ENCODE results near the gene EPHB2.

The EPHB2 gene

DNA sequence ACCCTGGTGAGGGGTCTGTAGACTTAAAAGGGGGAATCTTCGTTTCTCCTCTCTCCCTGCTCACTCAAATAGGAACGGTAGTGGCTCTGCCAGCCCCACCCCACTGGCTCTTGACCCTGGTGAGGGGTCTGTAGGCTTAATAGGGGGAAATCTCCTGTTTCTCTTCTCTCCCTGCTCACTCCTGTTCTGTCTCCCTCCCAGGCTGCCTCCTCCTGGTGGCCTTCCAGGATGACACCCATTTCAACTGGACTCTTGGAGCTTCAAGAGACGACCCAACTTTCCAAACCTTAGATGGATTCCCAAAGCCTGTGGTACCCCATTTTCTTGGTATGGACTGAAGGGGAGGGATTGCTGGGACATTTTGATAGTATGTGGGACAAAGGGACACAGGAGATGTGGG is 1.4 kb upstream of the EPHB2 start:
- Histone ChIP-seq H3K27me3 (ENCODE audit: control insufficient read depth in 1 of 2, insufficient read depth in 2 of 2, low read length in 2 of 2) (peaks cover 15 to 28% of the 10 kb centered on the region in 2 donors), H3K36me3 (ENCODE audit: control insufficient read depth in 2 of 2, insufficient read depth in 2 of 2, low read length in 2 of 2) (no peaks in the 10 kb centered on the region), H3K4me3 (ENCODE audit: low read length in 2 of 2) (no peak overlapping the region), H3K4me1 (ENCODE audit: control insufficient read depth, insufficient read depth, low read length) (peaks cover 12% of the 10 kb centered on the region), H3K27ac (ENCODE audit: low read length) (no peak overlapping the region), H3K9me3 (ENCODE audit: control insufficient read depth in 2 of 2, low read length in 2 of 2) (no peaks in the 10 kb centered on the region), H3K9ac (ENCODE audit: low read length in 2 of 2) (no peak overlapping the region)

DNA sequence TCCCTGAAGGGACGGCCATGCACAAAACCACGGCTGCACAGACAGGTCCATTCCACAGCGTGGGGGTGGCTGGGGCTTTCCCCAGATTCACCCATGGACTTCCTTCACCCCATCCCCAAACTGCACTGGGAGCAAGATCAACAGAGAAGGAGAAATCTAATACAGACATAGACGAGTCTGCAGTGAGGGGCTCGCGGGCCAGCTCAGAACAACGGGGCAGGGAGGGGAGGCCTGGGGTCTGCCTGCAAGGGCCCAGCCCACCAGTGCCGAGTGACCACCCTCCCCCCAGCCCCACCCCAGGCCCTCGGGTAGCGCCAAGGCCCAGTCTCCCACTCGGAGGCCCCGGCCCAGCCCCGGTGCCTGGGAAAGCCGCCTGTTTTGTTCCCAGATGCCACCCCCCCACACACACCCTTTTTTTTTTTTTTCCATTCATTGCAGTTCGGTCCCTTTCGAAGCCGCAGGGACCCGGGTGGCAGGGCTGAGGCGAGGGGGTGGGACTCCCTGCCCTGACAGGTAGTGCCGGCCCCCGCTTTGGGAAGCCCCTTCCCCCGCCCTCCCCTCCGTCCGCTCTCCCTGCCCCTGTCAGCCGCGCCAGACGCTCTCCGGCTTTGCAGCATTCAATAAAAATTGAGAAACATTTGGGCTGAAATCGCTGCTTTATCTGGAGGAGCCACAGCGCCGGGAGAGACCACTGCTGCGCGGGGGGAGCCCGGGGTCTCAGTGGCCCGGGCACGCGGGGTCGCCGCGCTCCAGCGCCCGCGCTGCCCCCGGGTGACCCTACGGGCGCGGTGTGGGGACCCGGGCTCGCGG is 543 bp upstream of the EPHB2 start:
- no peak overlapping the region for H3K27ac ChIP-seq (ENCODE audit: low read length)

DNA sequence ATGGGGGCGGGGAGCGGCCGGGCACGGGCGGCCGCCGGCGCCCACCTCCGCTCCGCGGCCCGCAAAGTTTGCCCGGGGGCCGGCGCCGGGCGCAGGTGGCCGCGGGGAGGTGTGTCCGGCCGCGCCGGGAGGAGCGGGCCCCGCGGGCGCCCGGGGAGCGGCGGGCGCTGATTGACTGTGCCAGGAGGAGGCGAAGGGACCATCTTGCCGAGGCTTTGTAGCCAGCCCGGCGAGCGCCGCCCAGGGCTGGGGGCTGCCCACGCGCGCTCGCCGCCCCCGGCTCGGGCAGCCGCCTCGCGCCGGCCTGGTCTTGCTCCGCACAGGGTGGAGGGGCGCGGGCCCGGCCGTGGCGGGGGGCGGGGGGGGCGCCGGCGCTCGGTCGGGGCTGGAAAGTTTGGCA is 432 bp downstream of the EPHB2 start:
- no peaks in the 10 kb centered on the region for H3K9me3 ChIP-seq (ENCODE audit: control insufficient read depth in 2 of 2, low read length in 2 of 2)
- peaks cover 18 to 28% of the 10 kb centered on the region in 2 donors for H3K27me3 ChIP-seq (ENCODE audit: control insufficient read depth in 1 of 2, insufficient read depth in 2 of 2, low read length in 2 of 2)
- H3K4me3 ChIP-seq (ENCODE audit: low read length in 2 of 2): peak overlapping the region in 1 of 2 donors; percentile 60
- H3K9ac ChIP-seq (ENCODE audit: low read length in 2 of 2): no peak overlapping the region
- peaks cover 12% of the 10 kb centered on the region for H3K4me1 ChIP-seq (ENCODE audit: control insufficient read depth, insufficient read depth, low read length)
- no peak overlapping the region for H3K27ac ChIP-seq (ENCODE audit: low read length)
- H3K36me3 ChIP-seq (ENCODE audit: control insufficient read depth in 2 of 2, insufficient read depth in 2 of 2, low read length in 2 of 2): no peaks in the 10 kb centered on the region

More for the DNA sequence above, 543 bp upstream of the EPHB2 start:
- Histone ChIP-seq H3K9ac (ENCODE audit: low read length in 2 of 2) (no peak overlapping the region), H3K36me3 (ENCODE audit: control insufficient read depth in 2 of 2, insufficient read depth in 2 of 2, low read length in 2 of 2) (no peaks in the 10 kb centered on the region), H3K9me3 (ENCODE audit: control insufficient read depth in 2 of 2, low read length in 2 of 2) (no peaks in the 10 kb centered on the region), H3K4me1 (ENCODE audit: control insufficient read depth, insufficient read depth, low read length) (peaks cover 12% of the 10 kb centered on the region), H3K27me3 (ENCODE audit: control insufficient read depth in 1 of 2, insufficient read depth in 2 of 2, low read length in 2 of 2) (peaks cover 18 to 28% of the 10 kb centered on the region in 2 donors), H3K4me3 (ENCODE audit: low read length in 2 of 2) (peak overlapping the region in 1 of 2 donors; percentile 60)

DNA sequence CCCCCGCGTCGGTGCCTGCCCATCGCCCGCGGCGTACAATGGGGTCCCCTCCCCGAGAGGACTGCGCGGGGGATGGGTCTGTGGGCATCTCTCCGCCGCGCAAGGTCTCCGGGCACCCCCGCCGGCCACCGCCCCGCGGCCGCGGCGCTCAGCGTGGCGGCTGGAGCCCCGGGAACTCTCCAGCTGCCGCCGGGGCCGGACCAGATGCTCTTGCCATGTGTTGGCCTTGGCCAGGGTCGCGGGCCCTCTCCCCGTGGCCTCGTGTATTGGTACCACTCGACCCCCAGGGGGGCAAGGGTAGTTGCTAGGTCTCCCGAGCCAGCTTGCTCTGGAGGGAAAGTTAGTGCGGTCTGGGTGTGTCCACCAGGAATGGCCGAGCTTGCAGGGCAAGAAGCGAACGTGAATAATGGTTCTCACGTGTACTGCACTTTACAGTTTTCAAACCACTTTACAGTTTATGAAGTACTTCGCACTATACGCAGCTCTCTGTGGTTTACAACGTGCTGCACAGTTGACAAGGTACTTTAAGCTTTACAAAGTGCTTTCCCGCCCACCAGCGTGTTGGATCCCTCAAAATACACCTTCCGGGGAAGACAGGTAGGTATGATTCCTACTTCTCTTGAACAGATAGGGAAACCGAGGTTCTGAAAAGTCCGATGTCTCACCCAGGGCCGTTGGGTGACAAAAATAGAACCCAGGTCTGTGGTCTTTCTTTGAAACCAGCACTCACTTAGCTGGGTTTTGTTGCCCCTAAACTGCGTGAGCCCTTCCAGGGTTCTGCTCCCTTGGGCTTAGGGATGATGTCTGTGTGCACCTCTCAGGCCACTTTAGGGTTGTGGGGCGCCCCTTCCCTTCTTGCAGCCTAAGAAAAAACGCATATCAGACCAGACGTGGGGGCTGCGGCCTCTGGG is 1.2 kb downstream of the EPHB2 start:
- H3K27me3 ChIP-seq (ENCODE audit: control insufficient read depth in 1 of 2, insufficient read depth in 2 of 2, low read length in 2 of 2): peaks cover 18 to 28% of the 10 kb centered on the region in 2 donors
- H3K9me3 ChIP-seq (ENCODE audit: control insufficient read depth in 2 of 2, low read length in 2 of 2): no peaks in the 10 kb centered on the region
- no peak overlapping the region for H3K9ac ChIP-seq (ENCODE audit: low read length in 2 of 2)
- peaks cover 12% of the 10 kb centered on the region for H3K4me1 ChIP-seq (ENCODE audit: control insufficient read depth, insufficient read depth, low read length)
- peak overlapping the region in 1 of 2 donors; percentile 60 for H3K4me3 ChIP-seq (ENCODE audit: low read length in 2 of 2)
- H3K27ac ChIP-seq (ENCODE audit: low read length): no peak overlapping the region
- no peaks in the 10 kb centered on the region for H3K36me3 ChIP-seq (ENCODE audit: control insufficient read depth in 2 of 2, insufficient read depth in 2 of 2, low read length in 2 of 2)

DNA sequence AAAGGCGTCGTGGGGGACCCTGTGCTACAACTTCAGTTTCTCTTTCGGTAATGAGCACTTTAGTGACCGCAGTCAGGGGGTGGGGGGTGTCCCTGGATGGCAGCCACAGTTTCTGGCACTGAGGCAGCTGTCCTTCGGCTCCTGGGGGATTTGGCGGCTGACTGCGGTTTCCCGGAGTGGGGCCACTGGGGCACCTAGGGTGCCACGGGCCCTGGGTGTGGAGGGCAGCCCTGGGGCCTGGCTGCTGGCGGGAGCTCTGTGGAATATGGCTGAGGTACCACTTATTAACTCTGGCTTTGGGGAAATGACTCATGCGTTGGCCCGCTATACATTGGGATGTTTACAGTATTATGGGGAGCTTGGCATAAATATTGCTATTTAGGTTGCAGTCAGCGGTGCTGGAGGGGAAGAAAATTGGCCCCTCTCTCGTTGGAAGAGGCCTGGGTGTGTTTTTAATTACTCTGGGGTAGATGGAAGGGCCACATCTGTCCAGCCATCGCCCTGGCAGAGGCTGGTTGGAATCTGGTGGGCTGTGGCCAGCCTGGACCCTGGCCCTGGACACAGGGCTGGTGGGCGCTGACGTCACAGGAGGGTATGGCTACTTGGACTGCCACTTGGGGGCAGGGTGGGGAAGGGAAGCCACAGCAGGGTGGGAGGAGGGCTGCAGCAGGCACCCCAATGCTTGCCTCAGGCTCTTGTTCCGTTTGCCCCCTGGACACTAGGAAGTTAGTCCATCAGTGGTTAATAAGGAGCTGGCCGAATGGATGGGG is 2.0 kb downstream of the EPHB2 start:
- Histone ChIP-seq H3K9me3 (ENCODE audit: control insufficient read depth in 2 of 2, low read length in 2 of 2) (no peaks in the 10 kb centered on the region), H3K4me1 (ENCODE audit: control insufficient read depth, insufficient read depth, low read length) (peaks cover 15% of the 10 kb centered on the region), H3K9ac (ENCODE audit: low read length in 2 of 2) (no peak overlapping the region), H3K36me3 (ENCODE audit: control insufficient read depth in 2 of 2, insufficient read depth in 2 of 2, low read length in 2 of 2) (no peaks in the 10 kb centered on the region), H3K27me3 (ENCODE audit: control insufficient read depth in 1 of 2, insufficient read depth in 2 of 2, low read length in 2 of 2) (peaks cover 18 to 28% of the 10 kb centered on the region in 2 donors), H3K27ac (ENCODE audit: low read length) (no peak overlapping the region), H3K4me3 (ENCODE audit: low read length in 2 of 2) (no peak overlapping the region)

DNA sequence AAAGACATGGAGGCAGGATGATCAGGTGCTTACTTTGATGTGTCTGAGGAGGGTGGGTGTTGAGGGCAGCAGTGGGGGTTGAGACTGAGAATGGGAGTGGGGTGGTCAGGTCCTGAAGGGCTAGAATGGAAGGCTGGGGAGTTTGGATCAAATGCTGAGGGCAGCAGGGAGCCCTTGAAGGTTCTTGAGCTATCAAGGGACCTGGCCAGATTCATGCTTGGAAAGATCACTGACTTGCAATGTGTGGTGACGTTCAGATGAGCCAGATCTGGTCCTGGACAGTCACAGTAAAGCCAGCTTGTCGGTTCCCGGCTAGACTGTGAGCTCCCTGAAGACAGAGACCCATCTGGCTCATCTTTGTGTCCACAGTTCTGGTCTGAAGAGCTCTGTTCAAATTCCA is 3.8 kb downstream of the EPHB2 start:
- no peaks in the 10 kb centered on the region for H3K9me3 ChIP-seq (ENCODE audit: control insufficient read depth in 2 of 2, low read length in 2 of 2)

DNA sequence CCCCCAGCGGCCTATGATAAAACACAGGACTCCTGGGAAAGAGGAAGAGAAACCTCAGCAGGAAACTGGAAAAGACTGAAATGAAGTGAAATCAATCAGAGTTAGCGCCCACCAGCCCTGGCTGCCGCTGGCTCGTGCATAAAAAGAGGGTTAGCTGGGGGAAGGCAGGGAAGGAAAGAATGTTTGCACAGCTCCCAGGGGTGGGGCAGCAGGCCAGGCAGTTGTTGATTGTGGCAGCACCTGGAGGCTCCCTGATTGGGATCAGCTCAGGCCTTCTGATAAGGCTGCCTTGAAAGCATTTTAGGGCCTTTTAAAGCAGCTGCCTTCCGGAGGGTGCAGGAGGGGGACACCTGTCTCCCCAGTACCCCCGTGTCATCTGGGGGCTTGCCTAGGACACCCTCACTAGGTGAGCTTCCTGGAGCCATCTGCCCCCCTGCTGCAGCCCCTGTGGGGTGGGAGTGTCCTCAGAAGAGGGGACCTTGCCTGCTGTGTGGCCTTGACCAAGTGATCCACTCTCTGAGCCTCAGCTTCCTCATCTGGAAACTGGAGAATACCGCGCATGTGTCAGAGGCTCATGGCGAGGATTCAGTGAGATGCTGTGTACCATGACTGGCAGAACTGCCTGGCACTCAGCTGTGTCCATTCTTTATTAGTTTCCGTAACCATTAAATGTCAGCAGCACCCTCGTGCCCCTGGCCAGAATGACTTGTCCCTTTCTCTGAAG is 6.6 kb downstream of the EPHB2 start:
- H3K4me3 ChIP-seq (ENCODE audit: low read length in 2 of 2): no peak overlapping the region

More for the DNA sequence above, 3.8 kb downstream of the EPHB2 start:
- Histone ChIP-seq H3K9ac (ENCODE audit: low read length in 2 of 2) (no peak overlapping the region), H3K36me3 (ENCODE audit: control insufficient read depth in 2 of 2, insufficient read depth in 2 of 2, low read length in 2 of 2) (no peaks in the 10 kb centered on the region), H3K27me3 (ENCODE audit: control insufficient read depth in 1 of 2, insufficient read depth in 2 of 2, low read length in 2 of 2) (peaks cover 18 to 28% of the 10 kb centered on the region in 2 donors), H3K4me3 (ENCODE audit: low read length in 2 of 2) (no peak overlapping the region), H3K27ac (ENCODE audit: low read length) (no peak overlapping the region), H3K4me1 (ENCODE audit: control insufficient read depth, insufficient read depth, low read length) (peaks cover 15% of the 10 kb centered on the region)

DNA sequence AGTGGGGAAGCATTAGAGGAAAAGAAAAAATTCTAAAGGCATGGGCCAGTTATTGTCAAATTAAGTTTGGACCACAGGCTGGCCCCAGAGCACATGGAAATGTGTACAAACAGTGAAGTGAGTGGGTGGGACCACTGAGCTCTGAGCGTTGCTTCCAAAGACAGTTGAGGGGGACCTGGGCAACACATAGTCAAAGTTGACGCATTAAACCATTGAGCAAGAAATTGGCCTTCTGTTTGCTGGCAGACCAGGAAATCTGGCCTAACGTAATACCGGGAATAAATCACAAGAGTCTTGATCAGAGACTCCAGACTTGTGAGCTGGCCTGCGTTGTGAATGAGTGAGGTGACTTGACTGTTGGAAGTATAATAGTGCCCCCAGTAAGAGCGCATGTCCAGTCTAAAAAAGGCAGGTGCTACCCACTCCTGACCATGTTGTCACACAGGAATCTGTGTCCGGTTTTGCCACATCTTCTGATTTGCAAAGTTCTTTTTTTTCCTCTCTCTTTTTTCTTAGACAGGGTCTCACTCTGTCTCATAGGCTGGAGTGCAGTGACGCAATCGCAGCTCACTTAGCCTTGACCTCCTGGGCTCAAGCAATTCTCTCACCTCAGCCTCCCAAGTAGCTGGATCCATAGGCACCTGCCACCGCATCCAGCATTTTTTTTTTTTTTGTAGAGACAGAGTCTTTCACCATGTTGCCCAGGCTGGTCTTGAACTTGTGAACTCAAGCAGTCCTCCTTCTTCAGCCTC is 10.7 kb downstream of the EPHB2 start:
- Histone ChIP-seq H3K27me3 (ENCODE audit: control insufficient read depth in 1 of 2, insufficient read depth in 2 of 2, low read length in 2 of 2) (peaks cover 0 to 8% of the 10 kb centered on the region in 2 donors), H3K9ac (ENCODE audit: low read length in 2 of 2) (no peak overlapping the region), H3K36me3 (ENCODE audit: control insufficient read depth in 2 of 2, insufficient read depth in 2 of 2, low read length in 2 of 2) (no peaks in the 10 kb centered on the region)

More for the DNA sequence above, 6.6 kb downstream of the EPHB2 start:
- Histone ChIP-seq H3K27ac (ENCODE audit: low read length) (no peak overlapping the region), H3K9ac (ENCODE audit: low read length in 2 of 2) (no peak overlapping the region), H3K36me3 (ENCODE audit: control insufficient read depth in 2 of 2, insufficient read depth in 2 of 2, low read length in 2 of 2) (no peaks in the 10 kb centered on the region), H3K9me3 (ENCODE audit: control insufficient read depth in 2 of 2, low read length in 2 of 2) (peaks cover 0 to 5% of the 10 kb centered on the region in 2 donors), H3K4me1 (ENCODE audit: control insufficient read depth, insufficient read depth, low read length) (peaks cover 8% of the 10 kb centered on the region), H3K27me3 (ENCODE audit: control insufficient read depth in 1 of 2, insufficient read depth in 2 of 2, low read length in 2 of 2) (peaks cover 10% of the 10 kb centered on the region in 2 donors)

DNA sequence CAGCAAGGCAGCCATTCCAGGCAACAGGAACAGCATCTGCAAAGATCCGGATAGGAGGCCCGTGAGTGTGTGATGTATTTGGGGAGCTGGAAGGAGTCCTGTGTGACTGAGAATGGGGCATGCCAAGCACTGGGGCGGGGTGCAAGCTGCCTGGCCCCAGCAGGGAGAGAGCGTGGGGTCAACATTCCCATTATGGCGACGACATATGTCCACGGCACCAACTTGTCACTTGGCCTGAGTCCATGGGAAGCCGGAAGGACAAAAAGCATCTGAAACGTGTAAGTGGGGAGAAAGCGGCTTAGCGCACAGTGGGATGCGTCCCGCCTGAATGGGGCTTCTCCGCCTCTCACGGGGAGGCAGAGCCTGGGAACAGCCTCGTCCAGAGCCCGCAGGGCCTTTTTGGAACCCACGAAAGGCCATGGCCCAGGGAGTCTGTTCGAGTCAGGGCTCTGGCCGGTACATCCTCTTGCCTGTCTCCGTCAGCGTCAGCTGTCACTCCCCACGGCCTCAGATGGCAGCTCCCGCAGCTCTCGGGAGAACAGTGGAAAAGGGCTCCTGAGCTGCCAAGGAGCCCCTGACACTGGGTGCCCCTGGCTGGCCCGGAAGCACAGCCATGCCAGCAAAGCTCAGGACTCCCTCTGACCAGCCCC is 12.4 kb downstream of the EPHB2 start:
- Histone ChIP-seq H3K9me3 (ENCODE audit: control insufficient read depth in 2 of 2, low read length in 2 of 2) (peaks cover 0 to 5% of the 10 kb centered on the region in 2 donors), H3K27me3 (ENCODE audit: control insufficient read depth in 1 of 2, insufficient read depth in 2 of 2, low read length in 2 of 2) (peaks cover 0 to 8% of the 10 kb centered on the region in 2 donors), H3K9ac (ENCODE audit: low read length in 2 of 2) (no peak overlapping the region), H3K27ac (ENCODE audit: low read length) (no peak overlapping the region), H3K4me3 (ENCODE audit: low read length in 2 of 2) (no peak overlapping the region), H3K4me1 (ENCODE audit: control insufficient read depth, insufficient read depth, low read length) (no peaks in the 10 kb centered on the region), H3K36me3 (ENCODE audit: control insufficient read depth in 2 of 2, insufficient read depth in 2 of 2, low read length in 2 of 2) (no peaks in the 10 kb centered on the region)

More for the DNA sequence above, 10.7 kb downstream of the EPHB2 start:
- Histone ChIP-seq H3K9me3 (ENCODE audit: control insufficient read depth in 2 of 2, low read length in 2 of 2) (peaks cover 0 to 5% of the 10 kb centered on the region in 2 donors), H3K4me1 (ENCODE audit: control insufficient read depth, insufficient read depth, low read length) (peaks cover 2% of the 10 kb centered on the region), H3K27ac (ENCODE audit: low read length) (no peak overlapping the region), H3K4me3 (ENCODE audit: low read length in 2 of 2) (no peak overlapping the region)
